ENCODE measurements around the gene HOXB4. TPM values are rescaled to one million over a fixed set of nuclear protein-coding genes. Genes with fewer than 3 reads are reported as not detected.
"Not testable (repeated sequence)": the region's sequence is repeated elsewhere in the genome, so short reads cannot be mapped to it uniquely, and the experiment has no call there.

The HOXB4 gene
- total RNA-seq, 2 experiments from 2014 or later, result 6.2 to 7.0 TPM

DNA sequence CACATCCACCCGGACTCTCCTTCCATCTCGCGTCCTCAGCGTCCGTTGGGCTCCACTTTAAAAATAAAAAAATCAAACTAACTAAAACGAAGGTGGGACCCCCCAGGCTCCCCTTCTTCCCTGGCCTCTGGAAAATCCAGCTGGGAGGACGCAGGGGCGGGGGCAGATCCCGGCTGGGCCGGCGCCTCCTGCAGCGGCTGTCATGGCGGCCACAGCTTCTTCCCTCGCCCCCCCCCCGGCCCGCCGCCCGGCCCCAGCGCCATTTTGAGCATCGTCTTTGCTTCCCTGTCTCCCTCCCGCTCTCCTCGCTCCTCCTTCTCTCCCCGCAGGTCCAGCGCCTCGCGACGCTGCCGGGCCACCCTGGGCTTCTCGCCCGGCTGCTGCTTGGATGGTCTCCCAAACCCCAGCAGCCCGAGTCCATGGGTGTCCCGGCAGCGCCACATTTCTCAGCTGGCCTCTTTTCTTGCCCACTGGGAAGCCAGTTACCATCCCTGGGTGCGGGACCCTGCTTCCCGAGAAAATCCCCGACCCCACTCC is 36.5 kb downstream of the HOXB4 start:
- CTCF ChIA-PET, result interaction anchor here (1.8 to 4.6 kb wide), 3 partner anchors 30 to 190 kb away, joined by 5 to 24 read pairs (median 7); no protein-coding TSS in a partner anchor
- peaks cover 40% of the 10 kb centered on the region for H3K4me1 Mint-ChIP-seq
- POLR2A ChIA-PET, result interaction anchor here (0.5 to 1.8 kb wide), 12 partner anchors 20 to 178 kb away, joined by 3 to 6 read pairs (median 4); no protein-coding TSS in a partner anchor
- DNase-seq, result peak; percentile 47
- H3K27ac Mint-ChIP-seq, result peak overlapping the region; percentile 92
- peaks cover 38% of the 10 kb centered on the region for H3K27me3 Mint-ChIP-seq
- H3K4me3 Mint-ChIP-seq, result peak overlapping the region; percentile 89
- peaks cover 19% of the 10 kb centered on the region for H3K36me3 Mint-ChIP-seq (ENCODE audit: low read depth)
- H3K9me3 Mint-ChIP-seq, result no peaks in the 10 kb centered on the region

DNA sequence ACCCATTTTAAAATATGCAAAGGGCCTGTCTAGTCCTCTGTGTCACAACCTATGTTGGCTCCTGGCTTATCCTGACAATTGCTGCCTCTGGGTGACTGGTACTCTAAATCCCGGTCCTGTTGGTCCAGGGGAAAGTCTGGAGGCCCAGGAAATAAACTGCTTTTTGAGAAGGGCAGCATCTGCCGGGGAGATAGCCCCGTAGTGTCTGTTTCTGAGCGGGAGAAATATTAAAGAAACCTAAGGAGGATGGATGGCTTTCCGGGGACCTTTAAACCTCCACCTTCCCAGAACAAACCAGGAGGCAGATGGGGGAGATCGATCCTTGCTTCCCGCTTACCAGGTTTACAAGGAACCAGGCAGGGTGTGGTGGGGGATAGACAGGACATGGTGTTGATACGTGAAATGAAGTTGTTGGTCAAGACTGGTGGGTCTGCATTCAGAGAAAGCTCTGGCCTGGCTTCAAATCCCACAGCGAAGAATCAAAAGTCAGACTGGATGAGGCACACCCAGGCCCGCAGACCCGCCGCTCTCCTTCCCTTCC is 37.0 kb downstream of the HOXB4 start:
- CTCF ChIA-PET, result interaction anchor here (1.5 to 4.6 kb wide), 3 partner anchors 30 to 48 kb away, joined by 4 to 24 read pairs (median 7); no protein-coding TSS in a partner anchor
- H3K27me3 Mint-ChIP-seq, result peaks cover 38% of the 10 kb centered on the region
- POLR2A ChIA-PET, result interaction anchor here (0.7 to 2.4 kb wide), 12 partner anchors 8 to 177 kb away, joined by 3 to 10 read pairs (median 4); no protein-coding TSS in a partner anchor

DNA sequence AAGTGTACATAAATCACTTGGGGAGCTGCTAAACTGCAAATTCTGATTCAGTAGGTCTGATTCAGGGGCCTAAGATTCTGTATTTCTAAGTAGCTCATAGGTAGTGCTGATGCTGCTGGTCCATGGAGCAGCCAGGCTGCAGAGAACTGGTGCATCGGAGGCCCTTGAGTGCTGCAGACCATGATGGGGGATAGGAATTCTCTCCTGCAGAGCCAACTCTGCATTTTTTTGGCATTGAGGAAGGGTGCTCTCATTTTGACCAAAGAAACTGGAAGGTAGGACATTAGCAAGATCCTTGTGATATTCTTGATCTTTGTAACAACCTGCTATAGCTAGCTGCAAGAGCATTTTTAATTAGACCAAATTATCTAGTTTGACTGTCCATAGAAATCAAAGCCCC is 37.9 kb downstream of the HOXB4 start:
- peaks cover 27% of the 10 kb centered on the region for H3K4me1 Mint-ChIP-seq
- H3K9me3 Mint-ChIP-seq, result no peaks in the 10 kb centered on the region
- H3K4me3 Mint-ChIP-seq, result no peak overlapping the region
- H3K27me3 Mint-ChIP-seq, result peaks cover 34% of the 10 kb centered on the region
- no peak for DNase-seq
- peaks cover 19% of the 10 kb centered on the region for H3K36me3 Mint-ChIP-seq (ENCODE audit: low read depth)
- POLR2A ChIA-PET, result interaction anchor here (1.0 to 2.4 kb wide), 4 partner anchors 9 to 48 kb away, joined by 3 to 10 read pairs (median 4); no protein-coding TSS in a partner anchor
- CTCF ChIA-PET, result interaction anchor here (1.3 to 4.6 kb wide), 4 partner anchors 29 to 189 kb away, joined by 4 to 24 read pairs (median 7); no protein-coding TSS in a partner anchor
- no peak overlapping the region for H3K27ac Mint-ChIP-seq

More for the DNA sequence above, 37.0 kb downstream of the HOXB4 start:
- Mint-ChIP-seq H3K4me1 (peaks cover 35% of the 10 kb centered on the region), H3K36me3 (ENCODE audit: low read depth) (peaks cover 19% of the 10 kb centered on the region), H3K4me3 (peak overlapping the region; percentile 89), H3K9me3 (no peaks in the 10 kb centered on the region), H3K27ac (peak overlapping the region; percentile 92)
- no peak for DNase-seq

DNA sequence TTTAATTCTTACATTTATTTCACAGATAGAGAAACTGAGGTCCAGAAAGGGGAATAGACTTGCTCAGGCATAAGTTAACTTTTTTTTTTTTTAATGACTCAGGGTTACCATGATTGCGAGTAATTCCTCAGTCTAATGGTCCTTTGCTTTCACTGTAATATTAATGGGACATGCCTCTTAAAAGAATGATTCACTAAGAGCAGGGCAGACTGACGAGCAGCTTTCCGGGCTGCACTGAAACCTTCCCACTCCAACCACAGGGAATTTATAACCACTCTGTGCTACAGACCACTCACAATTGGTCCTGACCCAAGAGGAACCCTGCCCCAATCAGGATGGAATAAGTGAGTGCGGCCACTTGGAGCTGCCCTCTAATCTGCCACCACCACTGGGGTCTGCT is 39.0 kb downstream of the HOXB4 start:
- POLR2A ChIA-PET, result interaction anchor here (2.4 kb wide), 1 partner anchor 46 kb away, joined by 10 read pairs; no protein-coding TSS in a partner anchor

DNA sequence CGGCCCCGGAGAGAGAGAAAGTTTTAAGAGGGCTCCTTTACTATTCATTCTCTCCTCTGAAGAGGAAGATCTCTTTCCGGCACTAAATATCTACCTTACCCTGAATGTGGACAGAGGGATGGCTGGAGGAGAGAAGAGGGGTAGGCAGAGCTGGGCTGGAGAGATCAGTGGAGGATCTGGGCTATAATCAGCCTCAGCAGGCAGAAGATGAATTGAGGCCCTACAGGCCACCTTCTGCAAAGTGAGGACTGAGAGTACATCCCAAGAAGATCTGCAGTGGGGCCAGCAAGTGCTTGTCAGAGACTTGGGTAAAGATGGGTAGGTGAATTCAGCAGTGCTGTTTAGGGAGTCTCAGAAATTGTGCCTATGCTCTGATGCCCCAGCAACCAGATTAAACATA is 40.8 kb downstream of the HOXB4 start:
- ChIA-PET CTCF (interaction anchor here (0.6 kb wide), 1 partner anchor 26 kb away, joined by 3 read pairs; no protein-coding TSS in a partner anchor), POLR2A (no interaction called here)
- no peak for DNase-seq
- H3K36me3 Mint-ChIP-seq (ENCODE audit: low read depth), result peaks cover 9% of the 10 kb centered on the region
- no peak overlapping the region for H3K27ac Mint-ChIP-seq
- H3K4me1 Mint-ChIP-seq, result peaks cover 18% of the 10 kb centered on the region
- H3K9me3 Mint-ChIP-seq, result no peaks in the 10 kb centered on the region
- no peak overlapping the region for H3K4me3 Mint-ChIP-seq
- peaks cover 25% of the 10 kb centered on the region for H3K27me3 Mint-ChIP-seq

More for the DNA sequence above, 39.0 kb downstream of the HOXB4 start:
- Mint-ChIP-seq H3K4me1 (peaks cover 23% of the 10 kb centered on the region), H3K27me3 (peaks cover 32% of the 10 kb centered on the region), H3K9me3 (no peaks in the 10 kb centered on the region), H3K4me3 (no peak overlapping the region), H3K36me3 (ENCODE audit: low read depth) (peaks cover 19% of the 10 kb centered on the region), H3K27ac (no peak overlapping the region)
- DNase-seq, result no peak
- CTCF ChIA-PET, result interaction anchor here (0.7 to 4.6 kb wide), 4 partner anchors 46 to 408 kb away, joined by 3 to 24 read pairs (median 5); no protein-coding TSS in a partner anchor

DNA sequence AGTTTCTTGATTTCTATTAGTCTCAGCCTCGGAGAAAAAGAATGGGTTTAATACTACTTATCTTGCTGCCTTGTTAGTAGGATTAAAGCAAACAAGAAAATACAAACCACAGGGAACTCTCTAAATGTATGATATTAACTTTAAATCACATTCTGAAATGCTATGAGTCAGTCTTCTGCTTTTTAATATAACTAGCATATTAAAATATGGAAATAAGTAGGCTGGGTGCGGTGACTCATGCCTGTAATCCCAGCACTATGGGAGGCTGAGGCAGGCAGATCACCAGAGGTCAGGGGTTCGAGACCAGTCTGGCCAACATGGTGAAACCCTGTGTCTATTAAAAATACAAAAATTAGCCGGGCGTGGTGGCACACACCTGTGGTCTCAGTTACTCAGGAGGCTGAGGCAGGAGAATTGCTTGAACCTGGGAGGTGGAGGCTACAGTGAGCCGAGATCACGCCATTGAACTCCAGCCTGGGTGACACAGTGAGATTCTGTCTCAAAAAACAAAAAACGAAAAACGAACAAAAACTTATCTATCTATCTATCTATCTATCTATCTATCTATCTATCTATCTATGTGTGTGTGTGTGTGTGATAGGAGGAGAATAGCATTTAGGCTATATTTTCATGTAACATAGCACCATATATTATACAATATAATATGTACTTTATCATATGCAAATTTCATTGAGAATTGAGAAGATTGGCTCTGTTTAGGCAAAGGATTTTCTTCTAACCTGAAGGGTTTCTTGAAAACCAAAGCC is 42.2 kb downstream of the HOXB4 start:
- not testable (repeated sequence) for H3K4me1 Mint-ChIP-seq; H3K9me3 Mint-ChIP-seq; H3K27ac Mint-ChIP-seq; H3K36me3 Mint-ChIP-seq (ENCODE audit: low read depth); H3K4me3 Mint-ChIP-seq; DNase-seq
- ChIA-PET CTCF (interaction anchor here (0.7 to 0.9 kb wide), 4 partner anchors 12 to 189 kb away, joined by 3 to 4 read pairs (median 4); no protein-coding TSS in a partner anchor), POLR2A (interaction anchor here (0.6 kb wide), 1 partner anchor 73 kb away, joined by 4 read pairs; no protein-coding TSS in a partner anchor)
- H3K27me3 Mint-ChIP-seq, result peaks cover 24% of the 10 kb centered on the region

DNA sequence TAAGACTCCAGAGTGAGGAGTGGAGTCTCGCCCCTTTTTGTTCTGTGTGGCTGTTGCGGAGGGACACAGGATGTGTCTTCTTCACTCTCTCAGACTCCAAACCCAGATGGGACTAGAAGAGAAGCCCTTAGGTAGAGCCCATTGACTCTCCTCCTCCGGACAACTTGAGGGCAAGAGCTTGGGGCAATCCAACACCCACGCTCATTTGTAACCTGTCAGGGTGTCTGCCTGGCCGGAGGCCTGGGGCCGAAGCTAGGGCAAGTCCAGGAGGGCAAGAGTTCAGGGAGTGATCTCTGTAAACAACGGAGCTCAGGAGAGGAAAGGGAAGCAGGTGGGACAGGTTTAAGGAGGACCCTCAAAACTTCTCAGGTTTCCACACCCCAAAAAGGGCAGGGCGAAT is 45.9 kb downstream of the HOXB4 start:
- H3K9me3 Mint-ChIP-seq, result no peaks in the 10 kb centered on the region
- no peaks in the 10 kb centered on the region for H3K4me1 Mint-ChIP-seq
- H3K27ac Mint-ChIP-seq, result no peak overlapping the region
- H3K36me3 Mint-ChIP-seq (ENCODE audit: low read depth), result no peaks in the 10 kb centered on the region
- no peak overlapping the region for H3K4me3 Mint-ChIP-seq
- peaks cover 20% of the 10 kb centered on the region for H3K27me3 Mint-ChIP-seq
- no peak for DNase-seq
- ChIA-PET POLR2A (interaction anchor here (1.1 to 1.3 kb wide), 2 partner anchors 16 to 27 kb away, joined by 3 read pairs; no protein-coding TSS in a partner anchor), CTCF (interaction anchor here (0.5 to 1.3 kb wide), 2 partner anchors 40 to 181 kb away, joined by 3 to 4 read pairs; no protein-coding TSS in a partner anchor)

DNA sequence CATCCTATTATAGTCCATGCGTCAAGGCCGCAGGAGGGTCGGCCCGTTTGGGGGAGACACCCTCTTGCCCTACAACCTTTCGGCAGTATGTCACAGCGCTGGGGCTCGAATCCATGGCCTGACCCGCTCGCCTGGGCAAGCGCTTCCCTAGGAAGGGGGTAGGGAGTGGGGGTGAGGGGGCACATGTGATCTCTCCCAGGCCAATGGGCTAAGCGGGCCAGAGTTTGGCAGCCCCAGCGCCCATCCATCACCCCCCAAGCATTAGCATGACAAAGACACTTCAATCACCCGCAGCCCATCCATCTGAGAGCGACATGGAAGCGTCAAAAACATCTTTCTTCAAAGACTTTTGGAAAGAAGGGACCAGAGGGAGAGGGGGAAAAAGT is 47.3 kb downstream of the HOXB4 start, which contains the start of gene HOXB1:
HOXB1 (minus strand) TSS at position 125 of the 386 bp plus-strand sequence; CDS start at position 18, 107 bp downstream.
- CTCF ChIA-PET, result no interaction called here
- Mint-ChIP-seq H3K27me3 (peaks cover 27% of the 10 kb centered on the region), H3K36me3 (ENCODE audit: low read depth) (no peaks in the 10 kb centered on the region), H3K4me1 (no peaks in the 10 kb centered on the region), H3K9me3 (no peaks in the 10 kb centered on the region), H3K4me3 (no peak within 1 kb of the TSS), H3K27ac (no peak within 1 kb of the TSS)
- POLR2A ChIA-PET, result no interaction called here
- DNase-seq, result no peak

DNA sequence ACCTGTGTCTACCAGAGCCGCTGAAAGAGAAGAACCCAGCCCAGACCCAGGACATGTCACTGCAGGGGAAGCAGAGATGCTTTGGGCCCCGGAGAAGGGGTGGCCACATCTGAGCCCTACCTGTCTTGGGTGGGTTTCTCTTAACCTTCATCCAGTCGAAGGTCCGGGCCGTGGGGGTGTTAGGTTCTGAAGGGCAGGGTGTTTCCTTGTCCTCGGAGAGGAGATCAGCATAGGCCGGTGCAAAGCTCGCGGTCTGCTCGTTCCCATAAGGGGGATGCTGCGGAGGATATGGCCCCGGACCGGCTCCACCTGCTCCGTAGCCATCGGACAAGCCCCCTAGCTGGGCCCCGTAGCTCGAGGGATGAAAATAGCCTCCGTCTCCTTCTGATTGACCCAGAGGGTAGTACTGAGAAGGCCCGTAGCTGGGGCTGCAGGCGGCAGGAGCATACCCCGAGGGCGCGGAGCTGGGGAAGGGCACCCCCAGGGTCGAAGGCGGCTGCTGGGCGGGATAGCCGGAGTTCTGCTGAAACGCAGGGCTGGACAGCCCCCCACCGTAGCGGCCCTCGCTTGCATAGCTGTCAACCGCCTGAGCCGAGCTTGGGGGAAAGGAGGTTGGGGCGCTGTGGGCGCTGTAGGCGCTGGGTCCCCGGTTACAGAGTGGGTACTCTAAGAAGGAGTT is 47.8 kb downstream of the HOXB4 start:
- no peak overlapping the region for H3K4me3 Mint-ChIP-seq
- peaks cover 32% of the 10 kb centered on the region for H3K27me3 Mint-ChIP-seq
- CTCF ChIA-PET, result no interaction called here
- H3K4me1 Mint-ChIP-seq, result no peaks in the 10 kb centered on the region
- no peaks in the 10 kb centered on the region for H3K36me3 Mint-ChIP-seq (ENCODE audit: low read depth)
- H3K9me3 Mint-ChIP-seq, result no peaks in the 10 kb centered on the region
- no peak overlapping the region for H3K27ac Mint-ChIP-seq
- POLR2A ChIA-PET, result interaction anchor here (0.6 kb wide), 1 partner anchor 16 kb away, joined by 3 read pairs; no protein-coding TSS in a partner anchor
- no peak for DNase-seq

DNA sequence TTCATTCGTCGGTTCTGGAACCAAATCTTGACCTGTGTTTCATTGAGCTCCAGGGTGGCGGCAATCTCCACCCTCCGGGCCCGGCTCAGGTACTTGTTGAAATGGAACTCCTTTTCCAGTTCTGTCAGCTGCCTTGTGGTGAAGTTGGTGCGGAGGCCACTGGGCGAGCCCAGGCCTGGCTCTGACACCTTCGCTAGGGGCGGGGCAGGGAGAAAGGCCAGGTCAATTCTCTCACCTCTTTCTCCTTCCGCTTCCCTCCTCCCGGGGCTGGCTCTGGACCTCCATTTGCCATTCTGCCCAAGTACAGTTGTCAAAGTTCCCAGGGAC is 48.5 kb downstream of the HOXB4 start:
- CTCF ChIA-PET, result no interaction called here
- no peaks in the 10 kb centered on the region for H3K4me1 Mint-ChIP-seq

DNA sequence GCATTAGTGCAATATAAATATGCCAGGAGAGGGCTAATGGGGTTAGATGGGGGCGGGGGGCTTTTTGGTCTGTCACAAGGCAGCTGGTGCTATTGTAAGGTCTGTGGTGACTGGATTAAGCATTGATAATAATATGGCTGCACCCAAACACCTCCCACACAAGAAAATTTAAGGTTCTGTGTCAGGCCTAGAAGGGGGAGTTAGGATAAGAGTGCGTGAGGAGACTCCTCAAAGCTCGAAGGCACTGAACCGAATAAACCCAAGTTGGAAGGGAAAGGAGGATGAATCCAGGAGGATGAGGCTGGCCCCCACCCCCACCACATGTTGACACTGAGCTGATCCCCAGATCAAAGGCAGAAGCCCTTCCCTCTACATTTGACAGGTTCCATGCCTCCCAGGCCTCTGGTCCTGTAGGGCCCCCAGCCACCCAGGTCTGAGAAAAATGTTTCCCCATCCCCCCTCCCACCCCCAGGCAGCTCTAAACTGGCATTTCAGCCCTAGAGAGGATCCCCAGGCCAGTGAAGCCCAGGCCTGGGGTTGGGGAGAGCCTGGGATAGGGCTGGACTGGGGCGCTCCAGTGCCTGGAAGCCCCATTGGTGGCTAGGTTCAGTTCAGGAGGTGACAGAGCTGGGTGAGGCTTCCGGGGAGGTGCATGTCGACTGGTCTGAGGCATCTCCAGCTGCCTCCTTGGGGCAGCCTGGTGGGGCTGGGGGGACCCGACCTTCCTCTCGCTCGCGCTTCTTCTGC is 49.0 kb downstream of the HOXB4 start:
- Mint-ChIP-seq H3K36me3 (ENCODE audit: low read depth) (no peaks in the 10 kb centered on the region), H3K27ac (no peak overlapping the region), H3K9me3 (no peaks in the 10 kb centered on the region), H3K4me3 (no peak overlapping the region), H3K27me3 (peaks cover 41% of the 10 kb centered on the region), H3K4me1 (no peaks in the 10 kb centered on the region)
- ChIA-PET CTCF (interaction anchor here (0.6 kb wide), 1 partner anchor 479 kb away, joined by 3 read pairs; no protein-coding TSS in a partner anchor), POLR2A (no interaction called here)
- no peak for DNase-seq

More for the DNA sequence above, 48.5 kb downstream of the HOXB4 start:
- no peaks in the 10 kb centered on the region for H3K36me3 Mint-ChIP-seq (ENCODE audit: low read depth)
- peaks cover 38% of the 10 kb centered on the region for H3K27me3 Mint-ChIP-seq
- H3K4me3 Mint-ChIP-seq, result no peak overlapping the region
- no peak overlapping the region for H3K27ac Mint-ChIP-seq
- DNase-seq, result no peak
- POLR2A ChIA-PET, result no interaction called here
- no peaks in the 10 kb centered on the region for H3K9me3 Mint-ChIP-seq

Measured in activated CD4-positive, alpha-beta memory T cell treated with anti-CD3 and anti-CD28 coated beads, Interleukin-2, amount 10 ng/mL, durations not matched to agents 7 days and 5 days (primary cell).